GM18909 (cell line): ENCODE results near the gene FAM117B.
"Not testable (repeated sequence)": the region's sequence is repeated elsewhere in the genome, so short reads cannot be mapped to it uniquely, and the experiment has no call there.

Experiments
- ATAC-seq: cut with Tn5 transposase; IDR thresholded peaks from one replicate; pipeline ENCODE4 v1.9.1; 2021; ENCODE audit warnings: mild to moderate bottlenecking; ENCODE audit not compliant: unreplicated experiment, poor library complexity

FAM117B gene

DNA sequence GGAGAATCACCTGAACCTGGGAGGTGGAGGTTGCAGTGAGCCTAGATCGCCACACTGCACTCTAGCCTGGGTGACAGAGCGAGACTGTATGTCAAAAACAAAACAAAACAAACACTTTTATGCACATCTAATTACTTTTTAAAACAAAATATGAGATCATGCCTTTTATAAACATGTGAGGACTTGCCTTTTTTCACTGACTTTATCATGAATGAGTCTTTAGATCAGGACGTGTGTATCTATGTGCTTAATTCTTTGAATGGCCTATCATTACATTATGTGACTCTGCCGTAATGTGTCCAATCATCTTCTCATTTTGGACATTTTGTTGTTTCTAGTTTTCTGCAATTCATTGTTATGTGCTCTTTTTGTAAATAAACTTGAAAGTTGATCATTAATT lies 58.7 kb downstream of the FAM117B start:
- ATAC-seq = no peak

DNA sequence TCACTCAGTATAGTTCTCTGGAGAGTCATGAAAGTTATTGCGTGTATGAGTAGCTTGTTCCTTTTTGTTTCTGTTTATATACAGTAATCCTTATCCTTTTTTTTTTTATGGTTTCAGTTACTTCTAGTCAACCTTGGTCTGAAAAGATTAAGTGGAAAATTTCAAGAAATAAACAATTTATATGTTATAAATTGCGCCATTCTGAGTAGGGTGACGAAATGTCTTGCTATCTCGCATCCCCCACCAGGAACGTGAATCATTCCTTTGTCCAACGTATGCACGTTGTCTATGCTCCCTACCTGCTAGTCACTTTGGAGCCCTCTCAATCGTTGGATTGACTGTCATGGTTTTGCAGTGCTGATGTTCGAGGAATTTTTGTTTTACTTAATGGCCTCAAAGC lies 60.4 kb downstream of the FAM117B start:
- no peak for ATAC-seq

DNA sequence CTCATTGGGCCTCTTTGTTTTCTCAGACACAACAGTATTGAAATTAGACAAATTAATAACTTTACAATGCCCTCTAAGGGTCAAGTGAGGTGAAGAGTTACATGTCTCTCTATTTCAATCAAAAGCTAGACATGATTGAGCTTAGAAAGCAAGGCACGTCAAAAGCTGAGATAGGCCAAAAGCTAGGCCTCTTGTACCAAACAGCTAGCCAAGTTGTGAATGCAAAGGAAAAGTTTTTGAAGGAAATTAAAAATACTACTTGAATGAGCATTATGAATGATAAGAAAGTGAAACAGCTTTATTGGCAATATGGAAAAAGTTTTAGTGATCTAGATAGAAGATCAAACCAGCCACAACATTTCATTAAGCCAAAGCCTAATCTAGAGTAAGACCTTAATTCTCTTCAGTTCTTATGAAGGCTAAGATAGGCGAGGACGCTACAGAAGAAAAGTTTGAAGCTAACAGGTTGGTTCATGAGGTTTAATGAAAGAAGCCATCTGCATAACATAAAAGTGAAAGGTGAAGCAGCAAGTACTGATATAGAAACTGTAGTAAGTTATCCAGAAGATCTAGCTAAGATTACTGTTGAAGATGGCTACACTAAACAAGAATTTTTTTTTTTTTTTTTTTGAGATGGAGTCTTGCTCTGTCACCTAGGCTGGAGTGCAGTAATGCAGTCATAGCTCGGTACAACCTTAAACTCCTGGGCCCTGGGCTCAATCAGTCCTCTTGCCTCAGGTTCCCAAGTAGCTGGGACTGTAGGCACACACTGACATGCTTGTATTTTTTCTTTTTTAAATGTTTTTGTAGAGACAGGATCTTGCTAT lies 65.5 kb downstream of the FAM117B start:
- ATAC-seq = no peak

DNA sequence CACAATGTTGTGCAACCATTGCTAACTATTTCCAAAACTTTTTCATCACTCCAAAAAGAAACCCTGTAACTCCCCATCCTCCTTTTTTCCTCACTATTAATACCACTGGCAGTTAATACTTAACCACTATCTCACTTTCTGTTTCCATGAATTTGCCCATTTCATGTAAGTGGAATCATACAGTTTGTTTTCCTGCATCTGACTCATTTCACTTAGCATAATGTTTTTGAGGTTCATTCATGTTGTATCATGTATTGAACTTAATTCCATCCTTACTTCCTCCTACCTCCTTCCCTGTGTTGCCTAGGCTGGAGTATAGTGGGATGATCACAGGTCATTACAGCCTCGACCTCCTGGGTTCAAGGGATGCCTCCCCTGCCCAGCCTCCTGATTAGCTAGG lies 68.3 kb downstream of the FAM117B start:
- ATAC-seq = no peak

DNA sequence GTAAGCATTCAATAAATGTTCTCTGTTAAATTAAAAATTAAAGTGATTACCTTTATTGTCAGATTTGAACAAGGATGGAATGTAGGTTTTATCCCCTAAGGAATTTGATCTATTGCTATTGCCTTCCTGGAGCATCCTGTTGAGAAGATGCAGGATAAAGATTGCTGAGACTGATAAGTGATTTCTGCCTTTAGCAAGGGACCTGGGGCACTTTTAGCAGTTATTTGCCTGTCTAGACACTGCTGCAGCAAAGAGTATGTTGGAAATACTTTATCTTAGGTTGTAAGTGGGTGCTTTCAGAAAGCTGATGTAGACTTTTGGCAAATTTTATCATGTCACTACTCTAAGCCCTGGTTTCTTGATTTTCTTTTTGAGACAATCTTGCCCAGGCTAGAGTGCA lies 69.5 kb downstream of the FAM117B start:
- no peak for ATAC-seq

DNA sequence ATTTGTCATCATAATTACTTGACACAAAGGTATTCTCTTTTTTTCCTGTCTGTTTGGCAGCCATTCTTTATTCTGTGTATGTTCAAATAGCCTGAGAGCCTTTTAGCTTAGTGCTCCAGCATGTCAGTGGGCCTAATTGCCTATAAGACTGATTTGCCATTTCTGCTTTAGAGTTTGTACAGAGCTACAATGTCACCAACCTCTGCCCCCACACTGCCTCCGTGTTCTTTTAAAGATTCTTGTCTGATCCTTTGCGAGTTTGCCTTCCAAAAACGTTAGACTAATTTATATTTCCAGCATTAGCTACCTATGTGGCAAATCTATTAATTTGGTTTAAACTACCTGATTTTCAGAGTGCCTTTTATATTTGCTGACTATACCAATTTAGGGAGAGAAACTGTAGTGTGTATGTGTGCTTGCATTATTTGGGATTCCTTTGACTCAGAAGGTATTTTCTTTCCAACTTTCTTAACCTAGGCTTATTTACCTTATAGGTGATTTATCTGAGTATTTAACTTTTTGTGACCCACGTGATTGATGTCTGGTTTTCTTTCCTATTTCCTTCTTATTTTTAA lies 70.8 kb downstream of the FAM117B start:
- ATAC-seq = no peak

DNA sequence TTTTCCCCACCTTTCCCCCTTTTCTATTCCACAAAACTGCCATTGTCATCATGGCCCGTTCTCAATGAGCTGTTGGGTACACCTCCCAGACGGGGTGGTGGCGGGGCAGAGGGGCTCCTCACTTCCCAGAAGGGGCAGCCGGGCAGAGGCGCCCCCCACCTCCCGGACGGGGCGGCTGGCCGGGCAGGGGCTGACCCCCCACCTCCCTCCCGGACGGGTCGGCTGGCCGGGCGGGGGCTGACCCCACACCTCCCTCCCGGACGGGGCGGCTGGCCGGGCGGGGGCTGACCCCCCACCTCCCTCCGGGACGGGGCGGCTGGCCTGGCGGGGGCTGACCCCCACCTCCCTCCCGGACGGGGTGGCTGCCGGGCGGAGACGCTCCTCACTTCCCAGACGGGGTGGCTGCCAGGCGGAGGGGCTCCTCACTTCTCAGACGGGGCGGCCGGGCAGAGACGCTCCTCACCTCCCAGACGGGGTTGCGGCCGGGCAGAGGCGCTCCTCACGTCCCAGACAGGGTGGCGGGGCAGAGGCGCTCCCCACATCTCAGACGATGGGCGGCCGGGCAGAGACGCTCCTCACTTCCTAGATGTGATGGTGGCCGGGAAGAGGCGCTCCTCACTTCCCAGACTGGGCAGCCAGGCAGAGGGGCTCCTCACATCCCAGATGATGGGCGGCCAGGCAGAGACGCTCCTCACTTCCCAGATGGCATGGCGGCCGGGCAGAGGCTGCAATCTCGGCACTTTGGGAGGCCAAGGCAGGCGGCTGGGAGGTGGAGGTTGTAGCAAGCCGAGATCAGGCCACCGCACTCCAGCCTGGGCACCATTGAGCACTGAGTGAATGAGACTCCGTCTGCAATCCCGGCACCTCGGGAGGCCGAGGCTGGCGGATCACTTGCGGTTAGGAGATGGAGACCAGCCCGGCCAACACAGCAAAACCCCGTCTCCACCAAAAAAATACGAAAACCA lies 80.5 kb downstream of the FAM117B start:
- ATAC-seq = not testable (repeated sequence)

DNA sequence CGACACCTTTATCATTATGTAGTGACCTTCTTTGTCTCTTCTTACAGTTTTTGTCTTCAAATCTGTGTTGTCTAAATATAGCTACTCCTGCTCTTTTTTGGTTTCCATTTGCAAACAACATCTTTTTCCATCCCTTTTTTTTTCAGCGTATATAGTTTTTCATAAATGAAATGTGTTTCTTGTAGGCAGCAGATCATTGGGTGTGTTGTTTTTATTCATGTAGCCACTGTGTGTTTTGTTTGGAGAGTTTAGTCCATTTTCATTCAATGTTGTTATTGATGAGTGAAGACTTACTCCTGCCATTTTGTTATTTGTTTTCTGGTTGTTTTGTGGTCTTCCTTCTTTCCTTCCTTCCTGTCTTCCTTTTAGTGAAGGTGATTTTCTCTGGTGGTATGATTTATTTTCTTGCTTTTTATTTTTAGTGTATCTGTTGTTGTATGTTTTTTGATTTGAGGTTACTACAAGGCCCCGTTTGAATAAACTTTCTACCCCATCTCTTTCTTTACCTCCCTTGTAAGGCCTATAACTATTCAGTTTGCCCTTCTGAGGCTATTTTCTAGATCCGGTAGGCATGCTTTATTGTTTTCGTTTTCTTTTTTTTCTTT lies 81.4 kb downstream of the FAM117B start:
- ATAC-seq = no peak

DNA sequence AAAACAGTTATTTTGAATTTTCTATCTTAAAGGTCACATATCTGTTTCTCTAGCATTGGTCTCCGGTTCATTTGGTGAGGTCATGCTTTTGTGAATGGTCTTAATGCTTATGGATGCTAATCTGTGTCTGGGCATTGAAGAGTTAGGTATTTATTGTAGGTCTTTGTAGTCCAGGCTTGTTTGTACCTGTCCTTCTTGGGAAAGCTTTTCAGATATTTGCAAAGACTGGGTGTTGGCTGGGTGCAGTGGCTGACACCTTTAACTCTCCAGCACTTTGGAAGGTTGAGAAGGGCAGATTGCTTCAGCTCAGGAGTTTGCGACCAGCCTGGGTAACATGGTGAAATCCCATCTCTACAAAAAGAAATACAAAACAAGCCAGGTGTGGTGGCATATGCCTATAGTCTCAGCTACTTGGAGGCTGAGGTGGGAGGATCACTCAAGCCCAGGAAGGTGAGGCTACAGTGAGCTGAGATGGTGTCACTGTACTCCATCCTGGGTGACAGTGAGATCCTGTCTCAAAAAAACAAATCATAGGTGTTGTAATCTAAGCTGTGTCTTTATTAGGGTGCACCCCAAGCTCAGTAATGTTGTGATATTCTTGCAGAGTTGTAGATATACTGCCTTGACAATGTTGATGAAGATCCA lies 82.3 kb downstream of the FAM117B start:
- no peak for ATAC-seq

DNA sequence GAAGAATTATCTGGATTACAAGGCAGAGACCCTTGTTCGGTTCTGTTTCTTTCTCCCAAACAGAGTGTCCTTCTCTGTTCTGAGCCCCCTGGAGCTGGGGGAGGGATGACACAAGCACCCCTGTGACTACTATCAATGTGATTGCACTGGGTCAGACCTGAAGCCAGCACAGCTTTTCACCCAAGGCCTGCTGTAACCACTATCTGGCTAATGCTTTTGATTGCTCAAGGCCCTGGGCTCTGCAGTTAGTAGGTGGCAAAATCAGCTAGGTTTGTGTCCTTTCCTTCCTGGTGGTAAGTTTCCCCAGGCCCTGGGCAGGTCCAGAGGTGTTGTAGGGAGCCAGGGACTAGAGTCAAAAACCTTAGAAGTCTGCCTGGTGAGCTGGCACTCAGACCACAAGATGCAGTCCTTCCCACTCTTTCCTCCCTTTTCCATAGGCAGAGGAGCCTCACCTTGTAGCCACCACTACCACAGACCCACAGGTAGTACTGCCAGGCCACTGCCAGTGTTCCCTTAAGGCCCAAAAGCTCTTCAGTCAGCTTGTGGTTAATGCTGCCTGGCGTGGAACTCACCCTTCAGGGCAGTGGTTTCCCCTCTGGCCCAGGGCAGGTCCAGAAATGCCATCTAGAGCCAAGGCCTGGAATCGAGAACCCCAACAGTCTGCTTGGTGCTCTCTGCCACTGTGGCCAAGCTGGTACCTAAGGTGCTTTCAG lies 83.0 kb downstream of the FAM117B start:
- no peak for ATAC-seq

DNA sequence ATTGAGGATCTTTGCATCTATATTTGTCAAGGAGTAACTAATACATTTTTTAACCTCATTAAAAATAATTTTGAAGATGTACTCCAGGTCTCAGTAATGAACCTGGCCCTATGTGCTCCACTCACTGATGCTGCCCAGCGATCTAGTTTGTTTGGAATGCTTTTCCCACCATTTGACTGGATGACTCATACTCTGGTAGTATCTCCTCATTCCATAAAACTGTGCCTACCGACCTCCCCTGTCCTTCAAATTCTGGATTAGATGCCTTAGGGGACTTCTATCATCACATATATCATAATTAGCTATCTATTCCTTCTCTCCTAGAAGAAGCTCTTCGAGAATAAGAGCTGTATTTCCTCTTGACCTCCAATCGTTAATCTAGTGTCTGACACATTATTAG lies 83.8 kb downstream of the FAM117B start:
- ATAC-seq = no peak

DNA sequence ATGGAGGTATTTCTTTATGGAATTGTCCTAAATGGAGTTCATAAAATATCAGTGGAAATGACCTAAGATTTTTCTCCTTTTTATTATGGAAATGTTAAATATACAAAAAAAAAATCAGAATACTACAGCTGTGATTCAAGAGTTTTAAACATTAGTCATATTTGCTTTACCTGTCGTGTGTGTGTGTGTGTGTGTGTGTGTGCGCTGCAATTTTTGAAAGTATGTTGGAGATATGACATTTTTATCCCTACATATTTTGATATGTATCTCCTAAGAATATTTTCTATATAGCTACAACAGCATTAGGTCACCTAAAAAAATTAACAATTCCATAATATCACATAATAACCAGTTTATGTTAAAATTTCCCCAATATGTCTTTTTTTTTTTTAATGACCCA lies 85.5 kb downstream of the FAM117B start:
- no peak for ATAC-seq

DNA sequence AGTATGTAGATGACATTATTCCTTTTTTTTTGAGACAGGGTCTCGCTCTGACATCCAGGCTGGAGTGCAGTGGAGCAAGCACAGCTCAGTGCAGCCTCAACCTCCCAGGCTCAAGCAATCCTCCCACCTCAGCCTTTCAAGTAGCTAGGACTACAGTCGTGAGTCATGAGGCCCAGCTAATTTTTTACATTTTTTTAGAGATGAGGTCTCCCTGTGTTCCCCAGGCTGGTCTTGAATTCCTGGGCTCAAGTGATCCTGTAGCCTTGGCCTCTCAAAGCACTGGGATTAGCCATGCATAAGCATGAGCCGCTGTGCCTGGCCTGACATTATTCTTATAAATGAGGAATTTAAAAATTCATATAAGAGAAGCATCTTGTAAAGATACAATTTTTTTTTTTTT lies 86.9 kb downstream of the FAM117B start:
- no peak for ATAC-seq

DNA sequence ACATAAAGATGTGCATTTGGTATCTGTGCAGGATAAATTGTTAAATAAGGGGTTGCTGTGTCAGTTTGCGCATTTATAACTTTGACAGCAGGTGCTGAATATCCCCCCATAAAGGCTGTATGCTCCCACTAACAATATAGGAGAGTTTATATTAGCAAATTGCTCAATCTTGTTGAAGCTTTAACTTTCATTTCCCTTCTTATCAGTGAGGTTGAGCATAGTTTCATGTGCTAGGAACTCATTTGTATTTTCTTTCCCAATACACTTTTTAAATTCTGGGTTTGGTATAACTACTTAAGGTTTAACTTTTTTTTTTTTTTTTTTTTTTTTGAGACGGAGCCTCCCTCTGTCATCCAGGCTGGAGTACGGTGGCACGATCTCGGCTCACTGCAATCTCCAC lies 89.0 kb downstream of the FAM117B start:
- no peak for ATAC-seq

DNA sequence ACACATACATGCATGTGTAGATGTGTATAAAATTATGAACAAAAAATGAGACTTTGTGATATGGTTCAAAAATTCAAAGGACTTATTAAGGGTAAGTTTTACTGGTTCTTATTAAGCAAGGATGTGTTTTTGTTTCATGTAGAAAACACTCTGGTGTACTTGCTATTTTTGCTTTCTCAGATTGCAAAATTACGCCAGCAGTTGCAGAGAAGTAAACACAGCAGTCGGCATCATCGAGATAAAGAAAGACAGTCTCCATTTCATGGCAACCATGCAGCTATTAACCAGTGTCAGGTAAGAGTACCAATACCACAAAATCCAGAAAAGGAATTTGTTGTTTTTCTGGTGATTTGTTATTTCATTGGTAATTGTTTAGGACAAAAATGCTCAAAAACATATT lies 91.3 kb downstream of the FAM117B start:
- ATAC-seq = no peak

DNA sequence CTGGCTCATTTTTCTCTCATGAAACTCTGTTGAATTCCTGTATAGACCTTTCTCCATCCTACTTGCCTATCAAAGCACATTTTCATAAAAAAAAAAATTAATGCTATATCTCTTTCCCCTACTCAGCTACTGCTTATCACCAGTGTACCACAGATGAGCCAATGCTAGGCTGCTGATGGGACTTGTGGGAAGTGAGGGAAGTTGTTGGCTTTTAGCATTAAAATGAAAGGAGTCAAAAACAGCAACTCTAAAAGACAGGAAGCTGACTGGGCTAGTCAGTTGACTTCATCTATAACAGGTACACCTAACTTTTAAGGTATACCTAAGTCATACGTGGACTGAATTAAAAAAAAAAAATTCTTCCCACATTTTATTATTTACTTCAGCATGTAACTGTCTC lies 102.1 kb downstream of the FAM117B start:
- no peak for ATAC-seq

DNA sequence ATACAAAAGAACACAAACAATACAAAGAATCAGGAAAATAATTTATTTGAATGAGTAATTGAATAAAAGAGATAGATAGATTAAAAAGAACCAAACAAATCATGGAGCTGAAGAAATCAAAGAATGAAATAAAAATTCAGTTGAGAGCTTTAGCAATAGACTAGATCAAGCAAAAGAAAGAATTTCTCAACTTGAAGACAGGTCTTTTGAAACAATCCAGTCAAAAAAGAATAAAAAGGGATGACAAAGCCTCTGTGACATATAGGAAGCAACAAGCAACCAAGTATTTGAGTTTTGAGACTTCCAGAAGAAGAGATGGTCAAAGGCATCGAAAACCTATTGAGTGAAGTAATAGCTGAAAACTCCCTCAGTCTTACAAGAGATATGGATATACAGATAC lies 108.8 kb downstream of the FAM117B start:
- ATAC-seq = no peak

DNA sequence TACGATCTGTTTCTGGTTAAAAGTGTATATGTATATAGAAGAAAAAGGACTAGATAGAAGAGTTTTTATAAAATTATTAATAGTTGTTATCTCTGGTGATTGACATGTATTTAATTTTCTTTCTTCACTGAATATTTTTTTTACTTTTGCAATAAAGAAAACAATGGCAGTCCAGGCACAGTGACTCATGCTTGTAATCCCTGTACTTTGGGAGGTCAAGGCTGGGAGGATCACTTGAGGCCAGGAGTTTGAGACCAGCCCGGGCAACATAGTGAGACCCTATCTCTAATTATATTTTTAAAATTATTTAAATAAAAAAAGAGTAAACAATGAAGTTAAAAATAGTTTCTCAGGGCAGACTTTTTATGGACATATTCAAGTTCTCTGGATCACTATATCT lies 114.7 kb downstream of the FAM117B start:
- ATAC-seq = no peak

DNA sequence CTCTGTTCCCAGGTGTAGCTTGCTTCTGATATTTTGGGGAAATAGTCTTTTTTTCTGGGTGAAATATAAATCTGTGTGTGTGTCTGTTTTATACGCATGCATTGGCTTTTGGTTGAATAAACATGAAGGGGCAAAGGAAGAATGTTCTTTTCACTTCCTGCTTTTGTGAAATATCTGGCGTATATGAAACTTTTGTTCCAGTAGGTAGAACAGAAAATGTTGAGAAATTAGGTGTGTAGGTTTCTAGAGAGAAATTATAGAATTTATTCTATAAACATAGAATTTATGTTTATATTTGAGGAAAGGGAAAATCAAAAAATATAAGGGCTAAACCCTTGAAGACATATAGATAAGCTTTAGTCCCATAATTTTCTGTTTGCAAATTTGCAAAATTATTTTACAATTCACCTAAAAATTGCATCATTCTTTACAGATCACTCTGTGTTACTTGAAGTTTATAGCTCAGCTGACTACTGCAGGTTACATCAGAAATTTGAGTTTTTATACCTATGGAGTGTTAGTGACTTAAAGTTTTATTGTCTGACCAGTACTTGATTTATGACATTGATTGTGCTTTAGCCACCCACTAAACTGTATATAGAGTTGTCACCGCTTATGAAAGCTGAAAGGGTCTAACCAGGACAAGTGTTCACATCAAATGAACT lies 116.1 kb downstream of the FAM117B start:
- no peak for ATAC-seq
